ENCODE results near the gene PCDHA5.

Gene PCDHA5

GRCh38 chr5:140857987-140858240 is 36.5 kb downstream of the PCDHA5 start:
- no peak for DNase-seq (ENCODE audit: low read depth in 2 of 2, low spot score in 1 of 2)

GRCh38 chr5:140862441-140863295 is 41.3 kb downstream of the PCDHA5 start:
- DNase-seq (ENCODE audit: low read depth in 2 of 2, low spot score in 1 of 2), result no peak

GRCh38 chr5:140868721-140869554 is 47.5 kb downstream of the PCDHA5 start, which contains the start of gene PCDHA11:
Gene PCDHA11, plus strand, starts transcription at chr5:140868957. Its CDS starts 147 bp downstream, at chr5:140869104.
- no peak for DNase-seq (ENCODE audit: low read depth in 2 of 2, low spot score in 1 of 2)

- DNase-seq (ENCODE audit: low read depth in 2 of 2, low spot score in 1 of 2), result no peak
Measured at GRCh38 chr5:140869555-140869886, 48.1 kb downstream of the PCDHA5 start.

GRCh38 chr5:140870221-140871201 is 49.1 kb downstream of the PCDHA5 start:
- DNase-seq (ENCODE audit: low read depth in 2 of 2, low spot score in 1 of 2), result no peak

Measured in stimulated activated CD8-positive, alpha-beta memory T cell treated with anti-CD3 and anti-CD28 coated beads, Interleukin-4, amount 100 ng/mL, for 1 hour (primary cell).